ENCODE data around the gene PYGB.
"Not testable (repeated sequence)": the region's sequence is repeated elsewhere in the genome, so short reads cannot be mapped to it uniquely, and the experiment has no call there.

PYGB gene

GRCh38 chr20:25249198-25249931 lies 1.5 kb downstream of the PYGB start:
- no peak for DNase-seq

- no peak for DNase-seq
These were observed 2.6 kb downstream of the PYGB start for GRCh38 chr20:25250508-25250907.

GRCh38 chr20:25251019-25251418 lies 3.1 kb downstream of the PYGB start:
- DNase-seq, result no peak

GRCh38 chr20:25251558-25251957 lies 3.7 kb downstream of the PYGB start:
- DNase-seq, result no peak

GRCh38 chr20:25252230-25252651 lies 4.4 kb downstream of the PYGB start:
- no peak for DNase-seq

- no peak for DNase-seq
These were observed 5.0 kb downstream of the PYGB start for GRCh38 chr20:25252686-25253421.

- no peak for DNase-seq
These were observed 5.9 kb downstream of the PYGB start for GRCh38 chr20:25253606-25254275.

- DNase-seq, result no peak
These were observed 6.7 kb downstream of the PYGB start for GRCh38 chr20:25254571-25254970.

GRCh38 chr20:25254986-25255680 lies 7.2 kb downstream of the PYGB start:
- no peak for DNase-seq

- DNase-seq, result no peak
These were observed 8.5 kb downstream of the PYGB start for GRCh38 chr20:25256226-25256859.

GRCh38 chr20:25257130-25257529 lies 9.2 kb downstream of the PYGB start:
- no peak for DNase-seq

GRCh38 chr20:25257756-25258475 lies 10.0 kb downstream of the PYGB start:
- DNase-seq, result no peak

- DNase-seq, result no peak
These were observed 10.6 kb downstream of the PYGB start for GRCh38 chr20:25258476-25258805.

- no peak for DNase-seq
These were observed 10.9 kb downstream of the PYGB start for GRCh38 chr20:25258828-25259227.

GRCh38 chr20:25259358-25259757 lies 11.5 kb downstream of the PYGB start:
- no peak for DNase-seq

- no peak for DNase-seq
These were observed 11.9 kb downstream of the PYGB start for GRCh38 chr20:25259788-25260254.

GRCh38 chr20:25260770-25261437 lies 13.0 kb downstream of the PYGB start:
- not testable (repeated sequence) for DNase-seq

- no peak for DNase-seq
These were observed 21.4 kb downstream of the PYGB start for GRCh38 chr20:25269057-25269832.

- DNase-seq, result no peak
These were observed 21.9 kb downstream of the PYGB start for GRCh38 chr20:25269833-25270170.

GRCh38 chr20:25270829-25271251 lies 23.0 kb downstream of the PYGB start:
- no peak for DNase-seq
